ENCODE results near the gene ATP8B4.

ATP8B4 gene

DNA sequence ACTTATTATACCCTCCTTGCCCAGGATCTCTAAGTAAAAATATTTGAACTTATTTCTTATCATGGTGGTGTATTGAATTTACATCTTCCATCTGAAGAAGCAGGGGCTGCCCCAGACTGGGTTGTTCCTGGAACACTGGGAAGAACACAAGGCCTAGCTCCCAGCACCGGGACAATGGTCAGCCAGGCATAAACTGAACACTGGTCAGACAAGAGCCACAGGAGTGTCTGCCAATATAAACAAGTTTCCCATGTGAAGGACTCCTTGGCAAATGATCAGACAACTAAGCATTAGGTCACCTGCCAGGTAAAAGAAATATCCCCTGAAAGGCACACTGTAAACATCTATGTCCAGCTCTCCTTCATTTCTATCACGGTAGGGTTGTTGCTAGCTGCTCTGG, 172.4 kb downstream of the ATP8B4 start:
- Histone ChIP-seq H3K36me3 (ENCODE audit: insufficient read depth, low read length) (no peaks in the 10 kb centered on the region), H3K4me3 (no peak overlapping the region), H3K9ac (ENCODE audit: insufficient read length) (no peak overlapping the region), H3K27ac (no peak overlapping the region), H3K9me3 (ENCODE audit: low read depth, low read length) (no peaks in the 10 kb centered on the region)
- no peak for DNase-seq (ENCODE audit: low read depth, low spot score)
- TF ChIP-seq POLR2AphosphoS5 (IDR thresholded peaks at IDR 0.05; ENCODE audit: borderline replicate concordance, low read depth, low read length): no peak

DNA sequence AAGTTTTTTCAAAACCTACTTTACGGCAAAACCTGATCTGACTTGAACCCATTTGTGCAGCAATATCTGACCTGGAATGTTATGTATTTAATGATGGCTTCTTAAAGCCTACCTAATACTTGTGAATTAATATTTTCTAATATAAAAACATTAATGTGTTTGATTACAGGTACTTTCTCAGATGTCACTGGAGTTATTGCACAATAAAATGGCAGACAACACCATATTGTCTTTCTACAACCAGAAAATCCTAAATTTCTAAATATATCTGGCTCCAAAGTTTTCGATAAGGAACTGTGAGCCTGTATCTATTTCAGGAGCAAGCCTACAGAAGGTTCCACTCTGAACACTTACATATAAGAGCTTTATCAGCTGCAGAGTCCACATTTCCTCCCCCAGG, 184.5 kb downstream of the ATP8B4 start:
- no peak for DNase-seq (ENCODE audit: low read depth, low spot score)
- H3K4me3 ChIP-seq: no peak overlapping the region
- H3K36me3 ChIP-seq (ENCODE audit: insufficient read depth, low read length): no peaks in the 10 kb centered on the region
- no peaks in the 10 kb centered on the region for H3K9me3 ChIP-seq (ENCODE audit: low read depth, low read length)
- no peak overlapping the region for H3K27ac ChIP-seq
- TF ChIP-seq EZH2 (IDR thresholded peaks at IDR 0.05) (no peak), POLR2AphosphoS5 (IDR thresholded peaks at IDR 0.05; ENCODE audit: borderline replicate concordance, low read depth, low read length) (no peak), FOXP2 (optimal IDR thresholded peaks at IDR 0.05; ENCODE audit: control extremely low read depth, extremely low read length, insufficient read depth) (no peak)
- H3K9ac ChIP-seq (ENCODE audit: insufficient read length): no peak overlapping the region

DNA sequence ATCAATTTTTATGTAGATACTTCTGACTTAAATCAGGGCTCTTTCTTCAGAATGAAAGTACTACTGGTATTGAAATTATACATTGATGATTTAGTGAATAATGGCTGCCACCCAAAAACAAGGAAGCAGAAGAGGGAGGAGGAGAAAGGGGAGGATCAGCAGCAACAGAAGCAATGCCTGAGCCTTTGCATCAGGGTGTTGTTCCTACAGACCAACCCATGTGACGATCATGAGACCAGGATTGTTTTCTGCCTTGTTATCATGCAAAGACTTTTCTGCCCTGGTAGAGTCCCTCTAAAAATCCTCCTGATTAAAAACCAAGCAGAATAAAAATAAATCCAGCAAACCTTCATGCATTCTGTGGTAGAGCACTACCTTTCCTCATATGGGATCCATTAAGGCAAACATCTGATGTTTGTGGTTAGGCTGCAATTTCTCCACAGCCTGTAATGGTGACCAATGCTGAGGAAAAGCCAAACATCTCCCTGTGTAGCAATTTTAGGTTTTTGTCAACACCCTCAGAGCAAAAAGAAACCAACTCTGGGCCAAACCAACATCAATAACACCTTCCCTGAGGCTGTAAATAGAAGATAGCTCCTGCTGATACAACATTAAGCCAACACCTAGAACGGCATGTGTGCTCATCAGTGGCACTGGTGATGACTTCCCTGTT, 191.7 kb downstream of the ATP8B4 start:
- no peak for DNase-seq (ENCODE audit: low read depth, low spot score)
- Histone ChIP-seq H3K27ac (no peak overlapping the region), H3K9ac (ENCODE audit: insufficient read length) (no peak overlapping the region), H3K36me3 (ENCODE audit: insufficient read depth, low read length) (no peaks in the 10 kb centered on the region), H3K4me3 (no peak overlapping the region), H3K9me3 (ENCODE audit: low read depth, low read length) (no peaks in the 10 kb centered on the region)
- TF ChIP-seq POLR2AphosphoS5 (IDR thresholded peaks at IDR 0.05; ENCODE audit: borderline replicate concordance, low read depth, low read length) (no peak), FOXP2 (optimal IDR thresholded peaks at IDR 0.05; ENCODE audit: control extremely low read depth, extremely low read length, insufficient read depth) (no peak), EZH2 (IDR thresholded peaks at IDR 0.05) (no peak)

DNA sequence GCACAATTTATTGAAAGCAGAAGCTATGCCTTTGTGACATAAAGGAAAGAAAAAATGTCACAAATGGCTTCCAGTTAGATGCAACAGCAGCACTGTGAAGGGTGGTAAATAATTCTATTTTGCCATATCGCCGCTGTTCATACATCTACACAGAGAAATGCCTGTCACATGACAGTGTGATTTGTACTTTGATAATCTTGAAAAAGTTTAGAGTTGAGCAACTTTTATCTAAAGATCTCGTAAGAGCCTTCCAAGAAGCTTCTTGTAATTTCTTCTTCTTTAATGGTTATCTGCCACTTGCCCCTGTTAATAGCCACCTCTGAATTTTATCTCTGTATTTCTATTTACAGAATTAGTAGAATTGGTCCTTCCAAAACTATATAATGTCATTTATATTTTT, 192.3 kb downstream of the ATP8B4 start:
- no peak overlapping the region for H3K4me3 ChIP-seq
- H3K9ac ChIP-seq (ENCODE audit: insufficient read length): no peak overlapping the region
- H3K27ac ChIP-seq: no peak overlapping the region
- no peaks in the 10 kb centered on the region for H3K9me3 ChIP-seq (ENCODE audit: low read depth, low read length)
- no peak for DNase-seq (ENCODE audit: low read depth, low spot score)
- TF ChIP-seq POLR2AphosphoS5 (IDR thresholded peaks at IDR 0.05; ENCODE audit: borderline replicate concordance, low read depth, low read length) (no peak), EZH2 (IDR thresholded peaks at IDR 0.05) (no peak), FOXP2 (optimal IDR thresholded peaks at IDR 0.05; ENCODE audit: control extremely low read depth, extremely low read length, insufficient read depth) (no peak)
- H3K36me3 ChIP-seq (ENCODE audit: insufficient read depth, low read length): no peaks in the 10 kb centered on the region

DNA sequence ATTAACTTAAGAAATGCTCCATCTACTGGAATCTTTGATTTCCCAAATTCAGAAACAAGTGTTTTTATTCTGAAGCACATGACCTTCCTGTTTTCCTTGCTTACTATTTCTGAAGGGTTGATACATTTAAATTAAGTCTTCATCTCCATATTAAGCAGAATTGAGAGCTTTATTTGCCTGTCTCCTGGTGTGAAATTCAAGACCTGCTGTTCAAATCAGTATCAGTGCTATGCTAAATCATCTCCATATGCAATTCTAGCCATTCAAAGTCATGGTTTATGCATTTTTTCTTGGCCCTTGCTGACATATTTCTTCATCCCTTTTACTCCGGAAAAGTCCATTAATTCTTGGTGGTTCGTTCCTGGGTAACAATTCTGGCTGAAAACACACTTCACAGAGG, 195.4 kb downstream of the ATP8B4 start:
- TF ChIP-seq FOXP2 (optimal IDR thresholded peaks at IDR 0.05; ENCODE audit: control extremely low read depth, extremely low read length, insufficient read depth) (no peak), EZH2 (IDR thresholded peaks at IDR 0.05) (no peak), POLR2AphosphoS5 (IDR thresholded peaks at IDR 0.05; ENCODE audit: borderline replicate concordance, low read depth, low read length) (no peak)
- H3K27ac ChIP-seq: no peak overlapping the region
- DNase-seq (ENCODE audit: low read depth, low spot score): no peak
- no peaks in the 10 kb centered on the region for H3K36me3 ChIP-seq (ENCODE audit: insufficient read depth, low read length)
- H3K9ac ChIP-seq (ENCODE audit: insufficient read length): no peak overlapping the region
- no peaks in the 10 kb centered on the region for H3K9me3 ChIP-seq (ENCODE audit: low read depth, low read length)
- H3K4me3 ChIP-seq: no peak overlapping the region

DNA sequence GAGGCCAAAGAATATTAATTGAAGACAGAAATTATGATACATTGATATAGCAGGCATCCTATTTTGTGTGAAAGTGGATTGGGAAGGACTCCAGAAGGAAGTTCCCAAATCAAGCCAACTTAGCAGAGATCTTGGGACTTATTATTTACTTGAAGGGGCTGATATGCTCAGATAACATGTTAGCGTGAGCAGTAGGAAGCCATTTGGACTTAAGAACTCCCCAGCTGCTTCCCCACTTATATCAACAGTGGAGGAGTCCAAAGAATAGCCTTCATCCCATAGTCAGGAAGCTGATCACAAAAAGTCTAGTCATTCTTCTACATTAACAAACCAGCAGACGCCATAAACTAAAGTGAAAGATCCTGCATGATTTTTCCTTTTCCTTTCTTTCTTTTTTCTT, 200.0 kb downstream of the ATP8B4 start:
- no peak for TF ChIP-seq FOXP2 (optimal IDR thresholded peaks at IDR 0.05; ENCODE audit: control extremely low read depth, extremely low read length, insufficient read depth)
- TF ChIP-seq POLR2AphosphoS5 (IDR thresholded peaks at IDR 0.05; ENCODE audit: borderline replicate concordance, low read depth, low read length): no peak
- TF ChIP-seq EZH2 (IDR thresholded peaks at IDR 0.05): no peak
- Histone ChIP-seq H3K27ac (no peak overlapping the region), H3K9me3 (ENCODE audit: low read depth, low read length) (no peaks in the 10 kb centered on the region), H3K9ac (ENCODE audit: insufficient read length) (no peak overlapping the region), H3K4me3 (no peak overlapping the region), H3K36me3 (ENCODE audit: insufficient read depth, low read length) (no peaks in the 10 kb centered on the region)
- no peak for DNase-seq (ENCODE audit: low read depth, low spot score)

DNA sequence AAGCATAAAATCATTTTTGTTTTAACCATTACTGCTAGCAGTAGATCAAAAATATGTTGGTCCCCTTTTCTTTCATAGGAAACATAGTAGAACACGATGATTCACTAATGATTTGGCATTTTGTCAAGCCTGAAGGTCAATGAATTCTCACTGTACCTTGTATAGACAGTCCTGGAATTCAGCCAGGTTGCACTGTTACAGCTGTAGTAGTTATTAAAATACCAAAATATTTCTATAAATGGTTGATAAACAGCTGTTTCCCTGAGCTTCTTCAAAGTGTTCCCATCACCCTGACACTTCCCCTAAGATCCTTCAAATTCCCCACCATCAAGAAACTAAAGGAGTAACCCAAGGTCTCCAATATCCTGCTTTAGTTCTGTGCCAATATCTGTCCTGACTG, 200.9 kb downstream of the ATP8B4 start:
- no peak for TF ChIP-seq FOXP2 (optimal IDR thresholded peaks at IDR 0.05; ENCODE audit: control extremely low read depth, extremely low read length, insufficient read depth)
- TF ChIP-seq POLR2AphosphoS5 (IDR thresholded peaks at IDR 0.05; ENCODE audit: borderline replicate concordance, low read depth, low read length): no peak
- TF ChIP-seq EZH2 (IDR thresholded peaks at IDR 0.05): no peak
- DNase-seq (ENCODE audit: low read depth, low spot score): no peak

DNA sequence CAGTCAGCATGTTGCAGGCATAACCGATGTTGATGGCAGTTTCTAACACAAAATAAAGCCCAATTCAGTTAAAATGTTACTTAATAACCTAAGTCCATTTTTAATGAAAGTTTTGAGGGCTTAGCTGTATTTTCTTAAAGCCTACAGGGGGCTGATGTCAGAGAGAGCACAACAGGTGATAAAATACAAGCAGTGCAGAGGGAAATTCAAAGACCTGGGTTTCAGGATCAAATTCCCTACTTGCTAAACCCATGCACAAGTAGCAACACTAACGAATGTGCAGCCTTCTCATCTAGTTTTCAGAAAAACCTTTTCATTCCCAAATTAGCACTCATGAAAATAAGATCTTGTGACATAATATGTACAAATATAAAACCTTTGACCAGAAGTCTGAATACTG, 202.0 kb downstream of the ATP8B4 start:
- TF ChIP-seq POLR2AphosphoS5 (IDR thresholded peaks at IDR 0.05; ENCODE audit: borderline replicate concordance, low read depth, low read length) (no peak), FOXP2 (optimal IDR thresholded peaks at IDR 0.05; ENCODE audit: control extremely low read depth, extremely low read length, insufficient read depth) (no peak), EZH2 (IDR thresholded peaks at IDR 0.05) (no peak)
- H3K4me3 ChIP-seq: no peak overlapping the region
- no peak overlapping the region for H3K27ac ChIP-seq
- DNase-seq (ENCODE audit: low read depth, low spot score): no peak
- H3K9ac ChIP-seq (ENCODE audit: insufficient read length): no peak overlapping the region
- H3K9me3 ChIP-seq (ENCODE audit: low read depth, low read length): no peaks in the 10 kb centered on the region
- H3K36me3 ChIP-seq (ENCODE audit: insufficient read depth, low read length): no peaks in the 10 kb centered on the region

More for the DNA sequence above, 200.9 kb downstream of the ATP8B4 start:
- H3K4me3 ChIP-seq: no peak overlapping the region
- no peak overlapping the region for H3K9ac ChIP-seq (ENCODE audit: insufficient read length)
- no peaks in the 10 kb centered on the region for H3K36me3 ChIP-seq (ENCODE audit: insufficient read depth, low read length)
- H3K9me3 ChIP-seq (ENCODE audit: low read depth, low read length): no peaks in the 10 kb centered on the region
- no peak overlapping the region for H3K27ac ChIP-seq

DNA sequence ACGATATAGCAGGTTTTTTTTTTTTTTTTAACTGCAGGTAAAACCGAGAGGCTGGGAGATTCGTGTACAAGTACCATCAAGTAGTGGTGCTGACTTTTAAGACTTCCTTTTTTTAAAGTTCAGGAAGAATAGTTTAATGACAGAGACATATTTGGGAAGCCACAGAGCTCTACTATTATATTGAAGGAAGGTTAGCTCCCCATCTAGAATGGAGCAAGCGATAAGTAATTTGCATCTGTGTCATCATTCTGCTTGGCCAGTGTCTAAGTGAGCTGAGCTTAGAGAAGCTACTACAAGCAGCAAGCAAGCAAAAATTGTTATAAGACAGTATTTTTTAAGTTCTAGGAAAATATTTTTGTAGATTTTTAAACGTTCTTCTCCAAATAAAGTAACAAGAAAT, 203.2 kb downstream of the ATP8B4 start:
- no peak for DNase-seq (ENCODE audit: low read depth, low spot score)
- no peaks in the 10 kb centered on the region for H3K9me3 ChIP-seq (ENCODE audit: low read depth, low read length)
- no peaks in the 10 kb centered on the region for H3K36me3 ChIP-seq (ENCODE audit: insufficient read depth, low read length)
- TF ChIP-seq FOXP2 (optimal IDR thresholded peaks at IDR 0.05; ENCODE audit: control extremely low read depth, extremely low read length, insufficient read depth) (no peak), POLR2AphosphoS5 (IDR thresholded peaks at IDR 0.05; ENCODE audit: borderline replicate concordance, low read depth, low read length) (no peak), EZH2 (IDR thresholded peaks at IDR 0.05) (no peak)
- no peak overlapping the region for H3K4me3 ChIP-seq
- H3K9ac ChIP-seq (ENCODE audit: insufficient read length): no peak overlapping the region
- no peak overlapping the region for H3K27ac ChIP-seq
